Retina (tissue), 1 donor: ENCODE measurements around the gene ALAS2.
A peak's percentile ranks its signal among the peaks of the same experiment; 100 is the strongest.
"Not testable (repeated sequence)": the region's sequence is repeated elsewhere in the genome, so short reads cannot be mapped to it uniquely, and the experiment has no call there.

Experiments used
- DNase-seq: peaks from one replicate; pipeline ENCODE4 v3.0.0-alpha.2; 2016

The ALAS2 gene

GRCh38 chrX:55004231-55004630, 26.5 kb downstream of the ALAS2 start:
- DNase-seq: no peak

- peak; percentile 94 for DNase-seq
Measured at GRCh38 chrX:54999717-55000598, 30.8 kb downstream of the ALAS2 start, which contains the start of gene APEX2. Gene APEX2 (plus strand): TSS chrX:55000363. CDS start chrX:55000423, 60 bp downstream.

GRCh38 chrX:54995621-54996020, 35.2 kb downstream of the ALAS2 start:
- no peak for DNase-seq

- DNase-seq: no peak
Measured at GRCh38 chrX:54994668-54995351, 36.0 kb downstream of the ALAS2 start.

GRCh38 chrX:54994099-54994498, 36.7 kb downstream of the ALAS2 start, which contains the start of gene PFKFB1:
Gene PFKFB1 (minus strand): TSS chrX:54994188. CDS start chrX:54994007, 181 bp downstream.
- DNase-seq: no peak

- DNase-seq: no peak
Measured at GRCh38 chrX:54992911-54993622, 37.7 kb downstream of the ALAS2 start.

- DNase-seq: no peak
Measured at GRCh38 chrX:54991706-54992105, 39.1 kb downstream of the ALAS2 start.

- DNase-seq: not testable (repeated sequence)
Measured at GRCh38 chrX:54983306-54983705, 47.5 kb downstream of the ALAS2 start.

- no peak for DNase-seq
Measured at GRCh38 chrX:54980334-54980733, 50.4 kb downstream of the ALAS2 start.

- DNase-seq: no peak
Measured at GRCh38 chrX:54979432-54979831, 51.3 kb downstream of the ALAS2 start.

- DNase-seq: no peak
Measured at GRCh38 chrX:54978448-54978847, 52.3 kb downstream of the ALAS2 start.

GRCh38 chrX:54977387-54977786, 53.4 kb downstream of the ALAS2 start:
- DNase-seq: no peak

GRCh38 chrX:54964766-54965497, 65.8 kb downstream of the ALAS2 start:
- DNase-seq: no peak

- DNase-seq: no peak
Measured at GRCh38 chrX:54961750-54962149, 69.0 kb downstream of the ALAS2 start.
